ENCODE data around the gene SESN2. TPM values are rescaled to one million over a fixed set of nuclear protein-coding genes. Genes with fewer than 3 reads are reported as not detected.

Gene SESN2
- total RNA-seq, 1 experiment from 2014 or later = 36.8 TPM

DNA sequence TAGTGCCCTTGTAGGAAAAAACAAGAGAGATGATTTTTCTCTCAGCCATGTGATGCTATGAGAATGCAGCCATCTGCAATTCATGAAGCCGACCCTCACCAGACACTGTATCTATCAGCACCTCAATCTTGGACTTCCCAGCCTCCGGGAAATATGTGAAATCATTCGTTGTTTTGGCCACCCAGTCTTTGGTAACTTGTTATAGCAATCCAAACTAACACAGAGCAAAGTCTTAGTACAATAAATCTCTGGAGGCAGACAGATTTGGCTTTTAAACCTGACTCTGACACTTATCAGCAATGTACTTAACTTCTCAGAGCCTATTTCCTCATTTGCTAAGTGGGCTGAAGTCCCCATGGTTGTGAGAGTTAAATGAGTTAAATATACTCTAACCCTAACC lies 64.4 kb downstream of the SESN2 start:
- no peak for ATAC-seq
- RAD21 ChIA-PET (ENCODE audit: low non-redundant PET in 1 of 2, low total read pairs in 2 of 2, uncharacterized antibody in 2 of 2, unreplicated experiment in 2 of 2) = no interaction called here
- DNase-seq (ENCODE audit: low read depth, low spot score) = no peak
- Histone ChIP-seq H3K27me3 (ENCODE audit: insufficient read depth, low read length) (no peaks in the 10 kb centered on the region), H3K4me3 (replicated peaks in 1 of 2; ENCODE audit: low read depth in 1 of 2, low read length in 2 of 2) (no peak overlapping the region), H3K79me2 (ENCODE audit: insufficient read depth, low read length) (no peaks in the 10 kb centered on the region), H3K4me1 (ENCODE audit: control insufficient read depth in 1 of 2, insufficient read depth in 2 of 2, low read length in 2 of 2) (peaks cover 4 to 8% of the 10 kb centered on the region in 2 experiments; a peak in 3 of 4 replicates), H3K4me2 (ENCODE audit: low read length) (no peak overlapping the region), H3K9me2 (ENCODE audit: insufficient read depth) (no peaks in the 10 kb centered on the region), H4K20me1 (ENCODE audit: insufficient read depth) (no peaks in the 10 kb centered on the region), H3K27ac (ENCODE audit: low read depth, low read length) (no peak overlapping the region), H3K9me3 (ENCODE audit: control insufficient read depth in 1 of 2, insufficient read depth in 1 of 2, low read depth in 1 of 2, low read length in 2 of 2) (no peaks in the 10 kb centered on the region), H3K9ac (ENCODE audit: low read length) (no peak overlapping the region), H3K36me3 (ENCODE audit: control insufficient read depth in 1 of 2, insufficient read depth in 2 of 2, low read length in 2 of 2) (no peaks in the 10 kb centered on the region), H2AFZ (ENCODE audit: low read depth, low read length, poor library complexity, severe bottlenecking) (no peak overlapping the region)
- no TSS peak for BruUV-seq (replicated peaks)
- intact Hi-C loops (cut with micrococcal nuclease) = no loop called here
- CTCF ChIA-PET = no interaction called here
- TF ChIP-seq SRF (IDR thresholded peaks at IDR 0.05; ENCODE audit: low read depth) (no peak), POLR2AphosphoS5 (IDR thresholded peaks at IDR 0.05; ENCODE audit: low read depth, low read length) (no peak), CBX3 (IDR thresholded peaks at IDR 0.05; ENCODE audit: low read depth) (no peak), EZH2 (IDR thresholded peaks at IDR 0.05) (no peak), ZNF274 (IDR thresholded peaks at IDR 0.05; ENCODE audit: low read depth, low read length) (no peak), CEBPB (IDR thresholded peaks at IDR 0.05; ENCODE audit: low read depth) (no peak), EGR1 (IDR thresholded peaks at IDR 0.05; ENCODE audit: low read depth) (no peak), FOSL1 (IDR thresholded peaks at IDR 0.05; ENCODE audit: low read depth) (no peak)
- TF ChIP-seq, protein P1, sequence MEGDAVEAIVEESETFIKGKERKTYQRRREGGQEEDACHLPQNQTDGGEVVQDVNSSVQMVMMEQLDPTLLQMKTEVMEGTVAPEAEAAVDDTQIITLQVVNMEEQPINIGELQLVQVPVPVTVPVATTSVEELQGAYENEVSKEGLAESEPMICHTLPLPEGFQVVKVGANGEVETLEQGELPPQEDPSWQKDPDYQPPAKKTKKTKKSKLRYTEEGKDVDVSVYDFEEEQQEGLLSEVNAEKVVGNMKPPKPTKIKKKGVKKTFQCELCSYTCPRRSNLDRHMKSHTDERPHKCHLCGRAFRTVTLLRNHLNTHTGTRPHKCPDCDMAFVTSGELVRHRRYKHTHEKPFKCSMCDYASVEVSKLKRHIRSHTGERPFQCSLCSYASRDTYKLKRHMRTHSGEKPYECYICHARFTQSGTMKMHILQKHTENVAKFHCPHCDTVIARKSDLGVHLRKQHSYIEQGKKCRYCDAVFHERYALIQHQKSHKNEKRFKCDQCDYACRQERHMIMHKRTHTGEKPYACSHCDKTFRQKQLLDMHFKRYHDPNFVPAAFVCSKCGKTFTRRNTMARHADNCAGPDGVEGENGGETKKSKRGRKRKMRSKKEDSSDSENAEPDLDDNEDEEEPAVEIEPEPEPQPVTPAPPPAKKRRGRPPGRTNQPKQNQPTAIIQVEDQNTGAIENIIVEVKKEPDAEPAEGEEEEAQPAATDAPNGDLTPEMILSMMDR (IDR thresholded peaks at IDR 0.05 in 2 of 3, conservative IDR thresholded peaks at IDR 0.05 in 1 of 3; ENCODE audit: borderline replicate concordance in 1 of 3, insufficient read depth in 1 of 3, low read depth in 2 of 3, low read length in 2 of 3) = no peak
- TF ChIP-seq, protein P2, sequence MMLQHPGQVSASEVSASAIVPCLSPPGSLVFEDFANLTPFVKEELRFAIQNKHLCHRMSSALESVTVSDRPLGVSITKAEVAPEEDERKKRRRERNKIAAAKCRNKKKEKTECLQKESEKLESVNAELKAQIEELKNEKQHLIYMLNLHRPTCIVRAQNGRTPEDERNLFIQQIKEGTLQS (IDR thresholded peaks at IDR 0.05) = no peak
- POLR2A ChIA-PET = no interaction called here
